HG02678 (cell line): ENCODE results near the gene MIA3.
"Not testable (repeated sequence)": the region's sequence is repeated elsewhere in the genome, so short reads cannot be mapped to it uniquely, and the experiment has no call there.

Experiments
- ATAC-seq: cut with Tn5 transposase; IDR thresholded peaks from one replicate; pipeline ENCODE4 v1.9.1; 2021; ENCODE audit warnings: mild to moderate bottlenecking, moderate library complexity; ENCODE audit not compliant: unreplicated experiment

Gene MIA3, protein sequence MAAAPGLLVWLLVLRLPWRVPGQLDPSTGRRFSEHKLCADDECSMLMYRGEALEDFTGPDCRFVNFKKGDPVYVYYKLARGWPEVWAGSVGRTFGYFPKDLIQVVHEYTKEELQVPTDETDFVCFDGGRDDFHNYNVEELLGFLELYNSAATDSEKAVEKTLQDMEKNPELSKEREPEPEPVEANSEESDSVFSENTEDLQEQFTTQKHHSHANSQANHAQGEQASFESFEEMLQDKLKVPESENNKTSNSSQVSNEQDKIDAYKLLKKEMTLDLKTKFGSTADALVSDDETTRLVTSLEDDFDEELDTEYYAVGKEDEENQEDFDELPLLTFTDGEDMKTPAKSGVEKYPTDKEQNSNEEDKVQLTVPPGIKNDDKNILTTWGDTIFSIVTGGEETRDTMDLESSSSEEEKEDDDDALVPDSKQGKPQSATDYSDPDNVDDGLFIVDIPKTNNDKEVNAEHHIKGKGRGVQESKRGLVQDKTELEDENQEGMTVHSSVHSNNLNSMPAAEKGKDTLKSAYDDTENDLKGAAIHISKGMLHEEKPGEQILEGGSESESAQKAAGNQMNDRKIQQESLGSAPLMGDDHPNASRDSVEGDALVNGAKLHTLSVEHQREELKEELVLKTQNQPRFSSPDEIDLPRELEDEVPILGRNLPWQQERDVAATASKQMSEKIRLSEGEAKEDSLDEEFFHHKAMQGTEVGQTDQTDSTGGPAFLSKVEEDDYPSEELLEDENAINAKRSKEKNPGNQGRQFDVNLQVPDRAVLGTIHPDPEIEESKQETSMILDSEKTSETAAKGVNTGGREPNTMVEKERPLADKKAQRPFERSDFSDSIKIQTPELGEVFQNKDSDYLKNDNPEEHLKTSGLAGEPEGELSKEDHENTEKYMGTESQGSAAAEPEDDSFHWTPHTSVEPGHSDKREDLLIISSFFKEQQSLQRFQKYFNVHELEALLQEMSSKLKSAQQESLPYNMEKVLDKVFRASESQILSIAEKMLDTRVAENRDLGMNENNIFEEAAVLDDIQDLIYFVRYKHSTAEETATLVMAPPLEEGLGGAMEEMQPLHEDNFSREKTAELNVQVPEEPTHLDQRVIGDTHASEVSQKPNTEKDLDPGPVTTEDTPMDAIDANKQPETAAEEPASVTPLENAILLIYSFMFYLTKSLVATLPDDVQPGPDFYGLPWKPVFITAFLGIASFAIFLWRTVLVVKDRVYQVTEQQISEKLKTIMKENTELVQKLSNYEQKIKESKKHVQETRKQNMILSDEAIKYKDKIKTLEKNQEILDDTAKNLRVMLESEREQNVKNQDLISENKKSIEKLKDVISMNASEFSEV (N-terminal part only)

DNA sequence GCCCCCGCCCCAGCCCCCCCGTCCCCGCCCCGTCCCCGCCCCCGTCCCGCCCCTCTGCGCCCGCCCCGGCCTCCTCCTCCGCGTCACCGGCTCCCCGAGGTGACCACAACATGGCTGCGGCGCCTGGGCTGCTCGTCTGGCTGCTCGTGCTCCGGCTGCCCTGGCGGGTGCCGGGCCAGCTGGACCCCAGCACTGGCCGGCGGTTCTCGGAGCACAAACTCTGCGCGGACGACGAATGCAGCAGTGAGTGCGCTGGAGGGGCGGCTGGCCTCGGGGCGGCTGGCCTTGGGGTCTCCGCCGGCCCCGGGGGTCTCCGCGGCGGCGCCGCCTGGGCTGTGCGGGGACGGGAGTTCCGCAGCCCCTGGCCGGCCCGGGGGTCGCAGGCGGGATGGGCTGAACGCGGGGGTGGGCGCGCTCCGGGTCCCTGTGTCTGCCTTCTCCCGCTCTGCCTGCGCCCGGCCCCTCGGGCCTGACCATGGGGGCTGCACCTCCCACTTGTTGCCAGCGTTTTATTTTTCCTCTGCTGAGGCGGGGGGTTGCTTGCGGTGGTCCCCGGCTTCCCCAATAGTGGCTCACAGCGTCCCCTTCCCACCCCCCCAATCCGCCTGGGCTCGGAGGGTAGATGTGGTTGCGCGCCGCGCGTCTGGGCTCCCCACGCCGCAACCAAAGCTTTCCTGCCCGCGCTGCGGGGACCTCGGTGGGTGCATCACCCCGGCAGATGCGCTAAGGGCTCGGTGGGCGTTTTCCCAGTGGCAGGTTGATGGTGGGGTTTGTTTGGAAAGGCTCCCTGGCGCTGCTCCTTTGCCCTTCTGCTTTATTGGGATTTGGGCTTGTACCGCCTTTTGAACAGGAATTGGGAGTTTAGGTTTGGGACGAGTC, at the start of gene MIA3:
MIA3 (plus strand) TSS at position 97 of the 879 bp plus-strand sequence; CDS start at position 111, 14 bp downstream.
- ATAC-seq = peak; percentile 54

GRCh38 chr1:222570837-222571236, 47.1 kb upstream of the MIA3 start:
- no peak for ATAC-seq

DNA sequence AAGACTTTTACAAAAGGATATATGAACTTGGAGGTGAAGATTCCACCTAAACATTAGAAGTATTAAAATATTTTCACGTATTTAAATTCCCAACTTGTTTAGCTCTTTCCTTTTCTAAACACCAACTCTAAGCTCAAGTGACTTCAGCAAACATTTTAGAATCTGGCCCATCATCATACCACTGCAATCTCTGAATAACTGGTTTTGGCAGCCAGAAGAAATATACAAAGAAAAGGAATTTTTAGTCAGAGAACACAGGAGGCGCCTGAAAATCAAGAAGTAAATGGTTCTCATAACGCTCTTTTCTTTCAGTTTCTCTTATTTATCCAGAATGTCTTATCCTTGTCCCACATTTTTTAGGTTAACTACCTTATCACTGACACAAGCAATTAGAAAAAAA, 38.6 kb upstream of the MIA3 start:
- ATAC-seq = no peak

DNA sequence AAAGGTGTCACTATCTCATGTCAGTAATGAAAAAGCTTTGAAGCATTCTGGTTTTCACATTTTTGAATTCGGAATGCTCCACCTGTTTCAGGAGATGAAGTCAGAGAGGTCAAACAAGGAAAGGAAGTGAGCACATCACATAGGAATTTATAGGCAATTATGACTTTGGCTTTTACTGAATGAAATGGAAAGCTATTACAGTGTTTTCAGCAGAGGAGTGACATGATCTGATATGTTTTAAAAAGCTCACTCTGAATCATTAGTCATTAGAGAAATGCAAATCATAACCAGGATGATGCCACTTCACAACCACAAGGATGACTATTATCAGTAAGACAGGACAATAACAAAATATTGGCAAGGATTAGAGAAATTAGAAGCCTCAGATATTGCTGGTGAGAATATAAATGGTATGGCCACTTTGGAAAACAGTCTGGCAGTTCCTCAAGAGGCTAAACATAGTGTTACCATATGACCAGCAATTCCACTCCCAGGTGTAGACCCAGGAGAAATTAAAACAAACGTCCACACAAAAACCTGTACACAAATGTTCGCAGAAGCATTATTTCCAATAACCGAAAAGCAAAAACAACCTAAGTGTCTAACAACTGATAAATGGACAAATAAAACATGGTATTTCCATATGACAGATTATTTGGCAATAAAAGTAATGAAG, 35.7 kb upstream of the MIA3 start:
- peak; percentile 52 for ATAC-seq

DNA sequence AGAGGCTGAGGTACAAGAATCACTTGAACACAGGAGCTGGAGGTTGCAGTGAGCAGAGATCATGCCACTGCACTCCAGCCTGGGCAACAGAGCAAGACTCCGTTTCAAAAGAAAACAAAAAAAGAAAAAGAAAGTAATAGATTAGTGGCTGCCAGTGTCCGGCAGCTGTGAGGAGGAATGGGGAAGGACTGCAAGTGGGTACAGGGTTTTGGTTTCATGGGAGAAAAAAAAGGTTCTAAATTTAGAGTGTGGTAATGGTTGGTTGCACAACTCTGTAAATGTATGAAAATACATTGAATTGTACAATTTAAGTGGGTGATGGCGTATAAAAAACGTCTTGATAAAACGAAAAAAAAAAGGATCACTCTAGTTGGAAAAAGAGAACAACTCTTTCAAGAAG, 34.8 kb upstream of the MIA3 start:
- peak; percentile 92 for ATAC-seq

DNA sequence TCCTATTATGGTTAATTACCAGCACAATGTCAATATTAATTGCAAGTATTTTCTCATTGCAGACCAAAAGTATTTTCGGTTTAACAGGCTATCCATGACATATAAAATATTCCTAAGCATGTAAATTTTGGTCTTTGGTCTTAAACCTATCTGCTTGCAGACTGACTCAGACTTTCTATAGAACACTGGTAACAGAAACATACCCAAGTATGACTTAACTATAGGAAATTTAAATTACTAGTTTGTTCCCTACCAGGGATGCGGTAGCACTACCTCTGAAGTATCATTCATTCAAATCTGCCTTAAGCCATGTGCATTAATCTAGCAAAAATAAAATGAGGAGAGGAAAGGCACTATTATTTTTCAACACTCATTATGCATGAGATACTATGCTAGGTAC, 31.1 kb upstream of the MIA3 start:
- no peak for ATAC-seq

GRCh38 chr1:222588135-222588534, 29.8 kb upstream of the MIA3 start:
- no peak for ATAC-seq

DNA sequence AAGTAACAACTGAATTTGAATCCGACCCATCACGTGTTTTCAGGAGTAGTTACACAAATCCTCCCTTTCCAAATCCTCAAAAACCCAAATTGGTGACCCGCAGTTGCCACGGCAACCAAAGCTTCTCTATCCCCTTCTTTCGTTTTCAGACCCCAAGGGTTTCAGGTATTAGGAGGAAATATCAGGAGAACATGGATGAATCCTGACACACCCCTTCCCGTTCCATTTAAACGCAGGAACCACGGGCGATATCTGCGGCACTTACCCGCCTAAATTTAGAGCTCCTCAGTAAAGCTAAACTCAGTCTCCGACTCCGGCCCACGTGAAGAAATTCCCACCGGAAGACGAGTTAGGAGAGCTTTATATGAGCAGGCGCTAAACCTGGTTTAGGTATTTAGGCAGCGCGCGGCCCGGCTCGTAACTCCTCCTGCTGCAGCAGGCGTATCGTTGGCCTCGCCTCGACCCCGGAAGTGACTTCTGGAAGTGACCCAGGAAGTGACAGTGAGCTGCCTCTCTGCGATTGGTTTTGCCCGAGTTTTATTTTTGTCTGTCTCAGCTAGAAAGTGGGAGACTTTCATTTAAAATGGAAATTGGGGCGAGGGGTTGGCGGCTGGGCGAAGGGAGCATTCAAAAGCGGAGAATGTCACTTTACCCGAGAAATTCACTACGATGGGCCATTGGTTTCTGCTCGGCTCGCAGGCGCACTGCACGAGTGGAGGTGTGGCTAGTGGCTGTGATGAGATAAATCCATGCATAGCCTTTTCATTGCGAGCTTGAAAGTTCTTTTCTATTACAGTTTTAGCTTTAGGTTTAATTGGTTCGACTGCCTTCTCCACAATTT, 28.2 kb upstream of the MIA3 start, which contains the start of gene TAF1A:
TAF1A (minus strand) TSS at position 472 of the 841 bp plus-strand sequence.
- ATAC-seq = peak; percentile 100

GRCh38 chr1:222592171-222592570, 25.7 kb upstream of the MIA3 start:
- ATAC-seq = no peak

DNA sequence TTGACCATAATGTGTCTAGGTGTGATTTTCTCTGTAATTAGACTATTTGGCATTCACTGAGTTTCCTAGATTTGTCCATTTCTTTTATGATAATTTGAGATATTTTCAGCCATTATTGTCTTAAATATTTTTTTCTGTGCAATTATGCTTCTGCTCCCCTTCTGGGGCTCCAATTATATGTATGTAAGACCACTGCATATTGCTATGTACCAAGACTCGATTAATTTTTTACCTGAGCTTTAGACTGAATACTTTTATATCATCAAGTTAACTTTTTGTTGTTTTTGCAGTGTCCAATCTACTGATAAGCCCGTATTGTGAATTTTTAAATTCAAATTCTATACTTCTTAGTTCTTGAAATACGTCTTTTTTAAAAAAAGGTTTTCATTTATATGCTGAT, 23.1 kb upstream of the MIA3 start:
- ATAC-seq = no peak

DNA sequence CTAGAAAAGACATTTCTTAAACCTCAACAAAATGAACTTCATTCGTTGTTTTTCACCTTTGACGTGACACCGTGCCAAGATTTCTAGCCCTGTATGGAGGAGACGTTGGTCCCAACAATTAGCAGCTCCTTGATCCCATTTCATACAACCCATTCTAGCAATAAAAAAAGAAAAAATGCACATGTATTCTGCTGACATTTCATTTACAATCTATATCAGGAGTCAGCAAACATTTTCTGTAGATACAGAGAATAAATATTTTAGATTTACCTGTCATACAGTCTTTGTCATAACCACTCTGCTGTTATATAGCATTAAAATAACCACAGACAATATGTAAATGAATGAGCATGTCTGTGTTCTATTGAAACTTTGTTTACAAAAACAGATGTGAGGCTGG, 21.2 kb upstream of the MIA3 start:
- no peak for ATAC-seq

GRCh38 chr1:222600281-222600680, 17.6 kb upstream of the MIA3 start:
- no peak for ATAC-seq

- ATAC-seq = no peak
Measured at GRCh38 chr1:222601257-222601656, 16.6 kb upstream of the MIA3 start.

GRCh38 chr1:222606757-222607156, 11.1 kb upstream of the MIA3 start:
- ATAC-seq = no peak

DNA sequence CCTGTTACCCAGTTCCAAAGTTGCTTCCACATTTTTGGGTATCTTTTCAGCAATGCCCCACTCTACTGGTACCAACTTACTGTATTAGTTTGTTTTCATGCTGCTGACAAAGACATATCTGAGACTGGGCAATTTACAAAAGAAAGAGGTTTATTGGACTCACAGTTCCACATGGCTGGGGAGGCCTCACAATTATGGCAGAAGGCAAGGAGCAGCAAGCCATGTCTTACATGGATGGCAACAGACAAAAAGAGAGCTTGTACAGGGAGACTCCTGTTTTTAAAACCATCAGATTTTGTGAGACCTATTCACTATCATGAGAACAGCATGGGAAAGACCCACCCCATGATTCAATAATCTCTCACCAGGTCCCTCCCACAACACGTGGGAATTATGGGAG, 8.8 kb upstream of the MIA3 start:
- not testable (repeated sequence) for ATAC-seq

GRCh38 chr1:222610728-222611127, 7.2 kb upstream of the MIA3 start:
- ATAC-seq = no peak

GRCh38 chr1:222613627-222614026, 4.3 kb upstream of the MIA3 start:
- no peak for ATAC-seq

- no peak for ATAC-seq
Measured at GRCh38 chr1:222616525-222616924, 1.4 kb upstream of the MIA3 start.
